ENCODE data around the gene AFP. TPM values are rescaled to one million over a fixed set of nuclear protein-coding genes. Genes with fewer than 3 reads are reported as not detected.

Gene AFP
- total and polyA plus RNA-seq, 7 experiments from 2014 or later = not detected

DNA sequence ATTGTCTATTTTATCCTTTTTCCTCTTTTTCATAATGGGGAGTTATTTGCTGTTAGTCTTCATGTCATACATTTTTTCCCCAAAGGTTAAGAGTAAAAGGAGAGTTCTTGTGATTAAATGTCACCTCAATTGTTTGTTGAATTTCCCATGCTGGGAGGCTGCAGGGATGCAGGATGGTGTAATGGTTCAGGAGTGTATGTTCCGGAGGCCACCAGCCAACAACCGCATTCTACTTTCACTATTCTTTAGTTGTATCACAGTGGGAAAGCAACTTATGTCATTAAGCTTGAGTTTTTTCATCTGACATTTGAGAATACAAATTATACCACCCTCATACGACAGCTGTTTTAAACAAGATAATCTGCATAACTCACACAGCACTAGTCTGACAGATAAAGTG lies 15.4 kb downstream of the AFP start:
- Histone ChIP-seq H3K27ac (ENCODE audit: low read depth, low read length) (no peak overlapping the region), H3K4me1 (ENCODE audit: control insufficient read depth in 2 of 2, insufficient read depth in 2 of 2, low read length in 2 of 2) (no peaks in the 10 kb centered on the region), H3K9me3 (ENCODE audit: control insufficient read depth in 2 of 3, low read length in 3 of 3) (no peaks in the 10 kb centered on the region), H3K4me3 (ENCODE audit: low read length) (no peak overlapping the region), H3K36me3 (ENCODE audit: control insufficient read depth in 2 of 3, insufficient read depth in 3 of 3, low read length in 3 of 3) (peaks cover 0 to 3% (median 0%) of the 10 kb centered on the region in 3 experiments), H3K27me3 (ENCODE audit: control insufficient read depth in 2 of 2, insufficient read depth in 2 of 2, low read length in 2 of 2) (peaks cover 0 to 4% of the 10 kb centered on the region in 2 donors)
- ATAC-seq (no peak), DNase-seq (no peak)
- no peak overlapping the region for H3K27ac Mint-ChIP-seq
- no peaks in the 10 kb centered on the region for H3K36me3 Mint-ChIP-seq
- no peak overlapping the region for H3K4me3 Mint-ChIP-seq
- ChIA-PET POLR2A (no interaction called here), CTCF (interaction anchor here (0.6 kb wide), 1 partner anchor 8 kb away, joined by 3 read pairs; no protein-coding TSS in a partner anchor)
- peaks cover 2 to 20% (median 9%) of the 10 kb centered on the region in 5 donors for H3K27me3 Mint-ChIP-seq
- intact Hi-C loops (cut with micrococcal nuclease) = no loop called here
- peaks cover 0 to 3% (median 0%) of the 10 kb centered on the region in 11 donors for H3K9me3 Mint-ChIP-seq
- no peaks in the 10 kb centered on the region for H3K4me1 Mint-ChIP-seq

DNA sequence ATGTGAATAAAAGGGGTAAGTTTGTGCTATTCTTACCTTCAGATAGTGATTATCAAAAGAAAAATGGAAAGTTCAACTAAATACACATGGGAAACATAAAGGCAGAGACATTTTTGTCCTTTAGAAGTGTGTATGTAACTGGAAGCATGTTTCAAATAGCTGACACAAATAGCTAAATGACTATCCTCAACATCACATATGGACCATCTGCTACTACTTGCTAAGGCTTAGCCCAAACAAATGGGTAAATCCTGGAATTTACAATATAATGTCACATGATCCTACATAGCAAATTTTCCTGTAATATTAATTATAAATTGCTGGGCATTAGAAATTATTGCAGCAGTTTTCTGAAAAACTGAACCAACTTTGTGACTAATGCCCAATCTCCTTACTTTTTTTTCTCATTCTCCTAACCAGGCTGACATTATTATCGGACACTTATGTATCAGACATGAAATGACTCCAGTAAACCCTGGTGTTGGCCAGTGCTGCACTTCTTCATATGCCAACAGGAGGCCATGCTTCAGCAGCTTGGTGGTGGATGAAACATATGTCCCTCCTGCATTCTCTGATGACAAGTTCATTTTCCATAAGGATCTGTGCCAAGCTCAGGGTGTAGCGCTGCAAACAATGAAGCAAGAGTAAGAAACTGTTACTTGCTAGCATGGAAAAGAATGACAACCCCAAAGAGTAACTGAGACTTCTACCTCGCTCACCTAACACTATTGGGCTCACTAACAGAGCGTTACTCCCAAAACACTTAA lies 16.1 kb downstream of the AFP start:
- H3K4me1 ChIP-seq (ENCODE audit: control insufficient read depth in 2 of 2, insufficient read depth in 2 of 2, low read length in 2 of 2) = no peaks in the 10 kb centered on the region
- CTCF ChIA-PET = interaction anchor here (0.6 kb wide), 1 partner anchor 9 kb away, joined by 3 read pairs; no protein-coding TSS in a partner anchor
- H3K4me3 ChIP-seq (ENCODE audit: low read length) = no peak overlapping the region
- peaks cover 0 to 3% (median 0%) of the 10 kb centered on the region in 3 experiments for H3K36me3 ChIP-seq (ENCODE audit: control insufficient read depth in 2 of 3, insufficient read depth in 3 of 3, low read length in 3 of 3)
- DNase-seq (no peak), ATAC-seq (no peak)
- H3K9me3 ChIP-seq (ENCODE audit: control insufficient read depth in 2 of 3, low read length in 3 of 3) = no peaks in the 10 kb centered on the region
- Mint-ChIP-seq H3K27ac (no peak overlapping the region), H3K4me3 (no peak overlapping the region), H3K27me3 (peaks cover 2 to 16% (median 9%) of the 10 kb centered on the region in 5 donors), H3K4me1 (no peaks in the 10 kb centered on the region), H3K9me3 (peaks cover 0 to 4% (median 0%) of the 10 kb centered on the region in 11 donors), H3K36me3 (no peaks in the 10 kb centered on the region)
- no peak overlapping the region for H3K27ac ChIP-seq (ENCODE audit: low read depth, low read length)
- POLR2A ChIA-PET = no interaction called here
- no peaks in the 10 kb centered on the region for H3K27me3 ChIP-seq (ENCODE audit: control insufficient read depth in 2 of 2, insufficient read depth in 2 of 2, low read length in 2 of 2)
- intact Hi-C loops (cut with micrococcal nuclease) = no loop called here

DNA sequence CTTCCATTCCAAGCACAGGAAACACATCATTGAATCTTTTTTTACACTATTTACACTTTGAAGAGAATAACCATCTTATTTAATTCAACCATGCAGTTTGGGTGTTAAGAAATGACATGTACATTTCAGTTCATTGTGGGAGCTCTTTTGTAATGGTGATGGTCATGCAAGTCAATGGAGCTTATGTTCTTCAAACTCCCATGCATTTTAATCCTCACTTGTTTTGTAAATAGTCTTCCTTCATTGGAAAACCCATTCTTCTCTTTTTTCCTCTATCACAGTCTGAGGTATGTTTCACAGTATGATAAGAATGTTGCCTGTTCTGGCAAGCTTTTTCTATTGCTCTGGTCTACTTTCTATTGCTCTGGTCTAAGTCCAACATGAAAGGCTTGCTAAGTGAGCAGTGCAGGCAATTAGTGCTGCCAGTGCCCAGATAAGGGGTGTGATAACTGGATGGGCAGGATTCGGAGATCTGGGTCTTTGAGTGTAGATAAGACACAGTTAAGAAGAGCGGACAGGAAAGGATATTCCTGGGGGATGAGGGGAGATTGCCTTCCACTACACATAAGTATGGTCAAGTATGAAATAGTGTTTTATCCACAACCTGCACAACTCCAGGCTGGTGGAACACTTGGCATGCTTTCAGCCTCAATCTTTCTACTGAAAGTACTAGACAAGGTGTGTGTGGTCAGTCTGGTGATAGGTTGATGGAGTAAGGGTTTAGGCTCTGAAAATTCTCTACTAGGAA lies 17.1 kb downstream of the AFP start:
- peaks cover 0 to 8% (median 0%) of the 10 kb centered on the region in 11 donors for H3K9me3 Mint-ChIP-seq
- Histone ChIP-seq H3K27ac (ENCODE audit: low read depth, low read length) (no peak overlapping the region), H3K9me3 (ENCODE audit: control insufficient read depth in 2 of 3, low read length in 3 of 3) (no peaks in the 10 kb centered on the region), H3K4me3 (ENCODE audit: low read length) (no peak overlapping the region), H3K27me3 (ENCODE audit: control insufficient read depth in 2 of 2, insufficient read depth in 2 of 2, low read length in 2 of 2) (no peaks in the 10 kb centered on the region), H3K36me3 (ENCODE audit: control insufficient read depth in 2 of 3, insufficient read depth in 3 of 3, low read length in 3 of 3) (peaks cover 0 to 3% (median 0%) of the 10 kb centered on the region in 3 experiments), H3K4me1 (ENCODE audit: control insufficient read depth in 2 of 2, insufficient read depth in 2 of 2, low read length in 2 of 2) (no peaks in the 10 kb centered on the region)
- peaks cover 0 to 16% (median 12%) of the 10 kb centered on the region in 5 donors for H3K27me3 Mint-ChIP-seq
- DNase-seq = no peak
- ChIA-PET CTCF (no interaction called here), POLR2A (no interaction called here)
- H3K36me3 Mint-ChIP-seq = peaks cover 0 to 5% (median 0%) of the 10 kb centered on the region in 5 donors
- intact Hi-C loops (cut with micrococcal nuclease) = no loop called here
- no peak overlapping the region for H3K27ac Mint-ChIP-seq
- no peak for ATAC-seq
- H3K4me3 Mint-ChIP-seq = no peak overlapping the region
- H3K4me1 Mint-ChIP-seq = no peaks in the 10 kb centered on the region

DNA sequence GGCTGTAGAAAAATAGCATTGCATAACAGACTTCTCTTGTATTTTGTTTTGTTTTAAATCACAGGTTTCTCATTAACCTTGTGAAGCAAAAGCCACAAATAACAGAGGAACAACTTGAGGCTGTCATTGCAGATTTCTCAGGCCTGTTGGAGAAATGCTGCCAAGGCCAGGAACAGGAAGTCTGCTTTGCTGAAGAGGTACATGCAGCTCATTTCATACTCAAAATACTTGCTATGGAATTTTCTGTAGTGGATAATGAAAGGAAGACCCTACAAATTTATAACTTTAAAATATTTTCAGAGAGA lies 17.6 kb downstream of the AFP start:
- peaks cover 0 to 3% (median 0%) of the 10 kb centered on the region in 3 experiments for H3K36me3 ChIP-seq (ENCODE audit: control insufficient read depth in 2 of 3, insufficient read depth in 3 of 3, low read length in 3 of 3)
- CTCF ChIA-PET = no interaction called here
- peaks cover 0 to 19% (median 13%) of the 10 kb centered on the region in 5 donors for H3K27me3 Mint-ChIP-seq
- DNase-seq = no peak
- H3K36me3 Mint-ChIP-seq = peaks cover 0 to 5% (median 0%) of the 10 kb centered on the region in 5 donors
- intact Hi-C loops (cut with micrococcal nuclease) = no loop called here
- H3K27me3 ChIP-seq (ENCODE audit: control insufficient read depth in 2 of 2, insufficient read depth in 2 of 2, low read length in 2 of 2) = no peaks in the 10 kb centered on the region
- no peak overlapping the region for H3K27ac ChIP-seq (ENCODE audit: low read depth, low read length)
- H3K4me1 Mint-ChIP-seq = no peaks in the 10 kb centered on the region
- no peak overlapping the region for H3K4me3 Mint-ChIP-seq
- ATAC-seq = no peak
- H3K9me3 Mint-ChIP-seq = peaks cover 0 to 9% (median 0%) of the 10 kb centered on the region in 11 donors
- H3K9me3 ChIP-seq (ENCODE audit: control insufficient read depth in 2 of 3, low read length in 3 of 3) = no peaks in the 10 kb centered on the region
- H3K4me1 ChIP-seq (ENCODE audit: control insufficient read depth in 2 of 2, insufficient read depth in 2 of 2, low read length in 2 of 2) = no peaks in the 10 kb centered on the region
- H3K4me3 ChIP-seq (ENCODE audit: low read length) = no peak overlapping the region
- POLR2A ChIA-PET = no interaction called here
- H3K27ac Mint-ChIP-seq = no peak overlapping the region

DNA sequence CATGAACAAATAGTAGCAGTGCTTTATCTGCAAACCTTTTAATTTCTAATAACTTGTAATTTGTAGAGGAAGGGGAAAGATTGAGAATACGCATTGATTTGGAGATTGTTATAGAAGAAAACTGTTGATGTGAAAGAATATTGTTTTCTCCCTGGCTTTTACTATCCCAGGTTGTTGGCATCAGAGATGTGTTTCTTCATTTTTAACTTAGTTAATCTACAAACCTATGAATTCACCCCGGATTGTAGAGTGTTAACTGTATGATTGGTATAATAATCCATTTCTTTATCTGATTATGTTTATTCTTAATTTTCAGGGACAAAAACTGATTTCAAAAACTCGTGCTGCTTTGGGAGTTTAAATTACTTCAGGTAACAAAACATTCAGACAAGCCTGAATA lies 18.9 kb downstream of the AFP start:
- ChIA-PET CTCF (no interaction called here), POLR2A (no interaction called here)
- peaks cover 0 to 3% (median 0%) of the 10 kb centered on the region in 3 experiments for H3K36me3 ChIP-seq (ENCODE audit: control insufficient read depth in 2 of 3, insufficient read depth in 3 of 3, low read length in 3 of 3)
- no peak overlapping the region for H3K27ac ChIP-seq (ENCODE audit: low read depth, low read length)
- intact Hi-C loops (cut with micrococcal nuclease) = no loop called here
- no peak for DNase-seq
- no peaks in the 10 kb centered on the region for H3K9me3 ChIP-seq (ENCODE audit: control insufficient read depth in 2 of 3, low read length in 3 of 3)
- peaks cover 0 to 5% (median 0%) of the 10 kb centered on the region in 5 donors for H3K36me3 Mint-ChIP-seq
- H3K4me1 Mint-ChIP-seq = no peaks in the 10 kb centered on the region
- H3K4me1 ChIP-seq (ENCODE audit: control insufficient read depth in 2 of 2, insufficient read depth in 2 of 2, low read length in 2 of 2) = no peaks in the 10 kb centered on the region
- H3K9me3 Mint-ChIP-seq = peaks cover 0 to 9% (median 0%) of the 10 kb centered on the region in 11 donors
- no peaks in the 10 kb centered on the region for H3K27me3 ChIP-seq (ENCODE audit: control insufficient read depth in 2 of 2, insufficient read depth in 2 of 2, low read length in 2 of 2)
- no peak overlapping the region for H3K4me3 ChIP-seq (ENCODE audit: low read length)
- H3K27ac Mint-ChIP-seq = no peak overlapping the region
- peaks cover 0 to 21% (median 13%) of the 10 kb centered on the region in 5 donors for H3K27me3 Mint-ChIP-seq
- no peak overlapping the region for H3K4me3 Mint-ChIP-seq
- no peak for ATAC-seq

DNA sequence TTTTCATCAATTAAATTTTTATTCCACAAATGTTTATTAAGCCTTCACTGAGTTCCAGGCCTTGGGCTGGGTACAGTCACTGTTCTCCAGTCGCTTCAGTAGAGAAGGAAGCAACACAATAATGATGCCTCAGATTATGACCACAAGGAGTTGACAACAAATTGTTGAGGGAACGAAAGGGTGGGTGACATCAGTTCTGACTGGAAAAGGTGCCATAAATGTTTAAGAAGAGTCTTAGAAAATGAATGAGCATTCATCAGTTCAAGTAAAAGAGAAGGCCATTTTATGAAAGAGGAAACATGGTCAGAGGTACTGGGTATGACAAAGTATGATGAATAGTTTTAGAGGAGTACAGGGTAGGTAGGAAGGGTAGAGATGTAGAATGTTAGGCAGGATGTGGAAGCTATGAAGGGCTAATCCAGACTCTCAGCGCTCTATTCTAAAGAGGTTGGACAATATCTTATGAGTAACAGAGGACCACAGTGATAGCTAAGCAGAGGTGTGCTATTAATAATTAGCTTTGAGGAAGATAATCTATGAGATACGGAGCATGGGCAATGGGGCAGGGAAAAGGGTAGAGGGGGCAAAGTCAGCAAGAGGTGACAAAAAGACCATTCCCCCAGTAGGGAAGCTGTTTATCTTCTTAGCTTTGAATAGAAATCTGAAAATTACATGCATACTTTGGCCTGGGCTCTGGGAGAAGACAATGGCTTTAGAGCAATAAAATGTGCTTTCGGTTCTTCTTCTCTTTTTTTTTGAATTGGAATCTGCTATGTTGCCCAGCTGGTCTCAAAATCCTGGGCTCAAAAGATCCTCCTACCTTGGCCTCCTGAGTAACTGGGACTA lies 20.4 kb downstream of the AFP start:
- H3K9me3 ChIP-seq (ENCODE audit: control insufficient read depth in 2 of 3, low read length in 3 of 3) = no peaks in the 10 kb centered on the region
- Mint-ChIP-seq H3K27ac (no peak overlapping the region), H3K9me3 (peaks cover 0 to 9% (median 0%) of the 10 kb centered on the region in 11 donors), H3K4me3 (no peak overlapping the region), H3K36me3 (peaks cover 0 to 5% (median 0%) of the 10 kb centered on the region in 5 donors), H3K27me3 (peaks cover 0 to 13% (median 9%) of the 10 kb centered on the region in 5 donors), H3K4me1 (no peaks in the 10 kb centered on the region)
- DNase-seq (no peak), ATAC-seq (no peak)
- peaks cover 0 to under 1% (median 0%) of the 10 kb centered on the region in 3 experiments for H3K36me3 ChIP-seq (ENCODE audit: control insufficient read depth in 2 of 3, insufficient read depth in 3 of 3, low read length in 3 of 3)
- H3K4me3 ChIP-seq (ENCODE audit: low read length) = no peak overlapping the region
- no peaks in the 10 kb centered on the region for H3K27me3 ChIP-seq (ENCODE audit: control insufficient read depth in 2 of 2, insufficient read depth in 2 of 2, low read length in 2 of 2)
- no peaks in the 10 kb centered on the region for H3K4me1 ChIP-seq (ENCODE audit: control insufficient read depth in 2 of 2, insufficient read depth in 2 of 2, low read length in 2 of 2)
- CTCF ChIA-PET = no interaction called here
- POLR2A ChIA-PET = interaction anchor here (0.6 kb wide), 1 partner anchor 500 kb away, joined by 4 read pairs; no protein-coding TSS in a partner anchor
- no peak overlapping the region for H3K27ac ChIP-seq (ENCODE audit: low read depth, low read length)
- intact Hi-C loops (cut with micrococcal nuclease) = no loop called here
